ENCODE results near the gene CACNG3.
"Not testable (repeated sequence)": the region's sequence is repeated elsewhere in the genome, so short reads cannot be mapped to it uniquely, and the experiment has no call there.

Gene CACNG3

GRCh38 chr16:24279982-24280515 is 23.9 kb downstream of the CACNG3 start:
- DNase-seq (ENCODE audit: low spot score), result no peak

GRCh38 chr16:24281466-24281865 is 25.3 kb downstream of the CACNG3 start:
- DNase-seq (ENCODE audit: low spot score), result no peak

GRCh38 chr16:24282141-24282540 is 26.0 kb downstream of the CACNG3 start:
- DNase-seq (ENCODE audit: low spot score), result no peak

- no peak for DNase-seq (ENCODE audit: low spot score)
Observed at GRCh38 chr16:24286741-24287405, 30.7 kb downstream of the CACNG3 start.

GRCh38 chr16:24288516-24288915 is 32.4 kb downstream of the CACNG3 start:
- no peak for DNase-seq (ENCODE audit: low spot score)

GRCh38 chr16:24289166-24289700 is 33.1 kb downstream of the CACNG3 start:
- no peak for DNase-seq (ENCODE audit: low spot score)

GRCh38 chr16:24291932-24292331 is 35.8 kb downstream of the CACNG3 start:
- no peak for DNase-seq (ENCODE audit: low spot score)

GRCh38 chr16:24294131-24294530 is 38.0 kb downstream of the CACNG3 start:
- DNase-seq (ENCODE audit: low spot score), result no peak

- no peak for DNase-seq (ENCODE audit: low spot score)
Observed at GRCh38 chr16:24297375-24297774, 41.2 kb downstream of the CACNG3 start.

GRCh38 chr16:24298548-24299167 is 42.5 kb downstream of the CACNG3 start:
- no peak for DNase-seq (ENCODE audit: low spot score)

- not testable (repeated sequence) for DNase-seq (ENCODE audit: low spot score)
Observed at GRCh38 chr16:24300750-24301149, 44.6 kb downstream of the CACNG3 start.

GRCh38 chr16:24302636-24303035 is 46.5 kb downstream of the CACNG3 start:
- DNase-seq (ENCODE audit: low spot score), result no peak

GRCh38 chr16:24308200-24308599 is 52.1 kb downstream of the CACNG3 start:
- DNase-seq (ENCODE audit: low spot score), result no peak

GRCh38 chr16:24309258-24310142 is 53.4 kb downstream of the CACNG3 start:
- DNase-seq (ENCODE audit: low spot score), result no peak

- DNase-seq (ENCODE audit: low spot score), result no peak
Observed at GRCh38 chr16:24315343-24315742, 59.2 kb downstream of the CACNG3 start.

- no peak for DNase-seq (ENCODE audit: low spot score)
Observed at GRCh38 chr16:24318680-24319079, 62.5 kb downstream of the CACNG3 start.

GRCh38 chr16:24319126-24319814 is 63.1 kb downstream of the CACNG3 start:
- DNase-seq (ENCODE audit: low spot score), result no peak

GRCh38 chr16:24322106-24322505 is 66.0 kb downstream of the CACNG3 start:
- DNase-seq (ENCODE audit: low spot score), result no peak

GRCh38 chr16:24324421-24324820 is 68.3 kb downstream of the CACNG3 start:
- no peak for DNase-seq (ENCODE audit: low spot score)

GRCh38 chr16:24328835-24329452 is 72.8 kb downstream of the CACNG3 start:
- no peak for DNase-seq (ENCODE audit: low spot score)

- DNase-seq (ENCODE audit: low spot score), result no peak
Observed at GRCh38 chr16:24332178-24332577, 76.0 kb downstream of the CACNG3 start.
